HG02852 (cell line): ENCODE results near the gene NKAIN2.

Source experiments
- ATAC-seq: cut with Tn5 transposase; IDR thresholded peaks from one replicate; pipeline ENCODE4 v1.9.1; 2021; ENCODE audit warnings: mild to moderate bottlenecking, moderate library complexity; ENCODE audit not compliant: unreplicated experiment

The NKAIN2 gene

GRCh38 chr6:124073820-124074587 lies 270.3 kb downstream of the NKAIN2 start:
- ATAC-seq: no peak

- no peak for ATAC-seq
Observed at GRCh38 chr6:124074606-124075005, 270.9 kb downstream of the NKAIN2 start.

- ATAC-seq: no peak
Observed at GRCh38 chr6:124076336-124077048, 272.8 kb downstream of the NKAIN2 start.

- no peak for ATAC-seq
Observed at GRCh38 chr6:124078169-124078568, 274.5 kb downstream of the NKAIN2 start.

GRCh38 chr6:124080483-124080882 lies 276.8 kb downstream of the NKAIN2 start:
- ATAC-seq: no peak

GRCh38 chr6:124090491-124090890 lies 286.8 kb downstream of the NKAIN2 start:
- no peak for ATAC-seq

GRCh38 chr6:124099520-124099919 lies 295.9 kb downstream of the NKAIN2 start:
- ATAC-seq: no peak

- ATAC-seq: no peak
Observed at GRCh38 chr6:124110514-124110913, 306.8 kb downstream of the NKAIN2 start.

- ATAC-seq: no peak
Observed at GRCh38 chr6:124119596-124119995, 315.9 kb downstream of the NKAIN2 start.

GRCh38 chr6:124123617-124124209 lies 320.0 kb downstream of the NKAIN2 start:
- no peak for ATAC-seq

- no peak for ATAC-seq
Observed at GRCh38 chr6:124131259-124131658, 327.6 kb downstream of the NKAIN2 start.

GRCh38 chr6:124131779-124132178 lies 328.1 kb downstream of the NKAIN2 start:
- ATAC-seq: no peak

- ATAC-seq: no peak
Observed at GRCh38 chr6:124132256-124132655, 328.6 kb downstream of the NKAIN2 start.

GRCh38 chr6:124142852-124143251 lies 339.2 kb downstream of the NKAIN2 start:
- no peak for ATAC-seq

GRCh38 chr6:124143435-124143834 lies 339.8 kb downstream of the NKAIN2 start:
- no peak for ATAC-seq

- no peak for ATAC-seq
Observed at GRCh38 chr6:124147621-124148020, 344.0 kb downstream of the NKAIN2 start.

GRCh38 chr6:124148236-124148957 lies 344.7 kb downstream of the NKAIN2 start:
- ATAC-seq: no peak

GRCh38 chr6:124149646-124150045 lies 346.0 kb downstream of the NKAIN2 start:
- ATAC-seq: no peak

GRCh38 chr6:124158024-124158423 lies 354.4 kb downstream of the NKAIN2 start:
- ATAC-seq: no peak

GRCh38 chr6:124163676-124164075 lies 360.0 kb downstream of the NKAIN2 start:
- ATAC-seq: no peak

GRCh38 chr6:124164343-124164742 lies 360.7 kb downstream of the NKAIN2 start:
- ATAC-seq: no peak
